GM15510 (cell line): ENCODE data around the gene BTBD19.

ENCODE experiments used
- POLR2A ChIP-seq: IDR thresholded peaks from 3 replicates; pipeline ENCODE4 v1.6.1; 2011; ENCODE audit warnings: borderline replicate concordance; ENCODE audit not compliant: insufficient read length; ENCODE audit errors: extremely low read depth

BTBD19 gene

DNA sequence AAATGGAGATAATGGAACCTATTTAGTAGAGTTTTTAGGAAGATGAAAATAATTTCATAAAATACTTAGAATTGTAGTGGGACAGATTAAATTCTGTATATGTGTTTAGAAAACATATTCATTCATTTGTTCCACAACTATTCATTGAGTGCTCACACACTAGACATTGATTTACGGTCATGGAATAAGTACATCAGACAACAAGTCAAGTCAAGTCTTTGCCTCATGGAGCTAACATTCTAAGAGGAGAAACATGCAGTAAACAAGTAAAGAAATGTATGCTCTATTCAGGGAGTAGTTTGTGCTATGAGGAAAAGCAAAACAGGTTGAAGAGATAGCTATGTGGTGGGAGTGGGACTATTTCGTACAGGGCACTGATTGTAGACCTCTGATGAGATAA is 9.0 kb downstream of the BTBD19 start:
- TF ChIP-seq POLR2A: no peak

DNA sequence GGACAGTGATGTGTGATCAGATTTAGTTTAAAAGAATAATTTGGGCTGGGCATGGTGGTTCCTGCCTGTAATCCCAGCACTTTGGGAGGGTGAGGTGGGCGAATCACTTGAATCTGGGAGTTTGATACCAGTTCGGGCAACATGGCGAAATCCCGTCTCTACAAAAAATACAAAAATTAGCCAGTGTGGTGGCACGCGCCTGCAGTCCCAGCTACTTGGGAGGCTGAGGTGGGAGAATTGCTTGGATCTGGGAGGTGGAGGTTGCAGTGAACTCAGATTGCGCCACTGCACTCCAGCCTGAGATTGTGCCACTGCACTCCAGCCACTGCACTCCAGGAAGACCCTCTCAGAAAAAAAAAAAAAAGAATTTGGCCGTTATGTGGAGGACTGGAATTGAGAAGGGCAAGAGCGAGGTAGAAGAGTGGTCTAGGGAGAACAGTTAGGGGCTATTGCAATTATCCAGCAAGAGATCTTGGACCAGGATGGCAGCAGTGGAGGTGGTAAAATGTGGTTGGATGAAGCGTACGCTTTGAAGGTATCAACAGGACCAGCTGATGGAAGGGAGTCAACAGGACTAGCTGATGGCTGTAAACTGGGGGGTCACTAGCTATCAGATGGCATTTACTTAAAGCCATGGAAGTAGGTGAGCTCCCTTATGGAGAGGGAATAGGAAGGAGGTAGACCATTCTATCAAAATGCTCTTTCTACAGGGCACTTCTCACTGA is 9.6 kb downstream of the BTBD19 start:
- TF ChIP-seq POLR2A: no peak

DNA sequence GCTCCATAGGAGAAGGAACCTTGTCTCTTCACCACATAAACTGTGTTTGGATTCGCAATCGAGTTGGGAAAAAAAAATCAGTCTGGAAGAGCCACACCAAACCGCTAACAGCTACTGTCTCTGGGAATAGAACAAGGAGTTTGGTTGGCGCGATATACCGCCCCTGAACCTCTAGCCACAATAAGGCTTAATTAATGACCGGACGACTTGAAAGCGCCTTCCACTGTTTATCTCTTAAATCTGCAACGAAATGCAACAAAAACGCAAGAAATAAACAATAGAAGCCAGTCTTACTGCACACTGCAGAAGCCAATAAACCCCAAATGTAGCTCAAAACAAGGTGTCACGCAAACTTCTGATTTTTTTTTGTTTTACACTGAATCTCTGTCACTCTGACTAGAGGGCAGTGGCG is 10.9 kb downstream of the BTBD19 start:
- TF ChIP-seq POLR2A: no peak

DNA sequence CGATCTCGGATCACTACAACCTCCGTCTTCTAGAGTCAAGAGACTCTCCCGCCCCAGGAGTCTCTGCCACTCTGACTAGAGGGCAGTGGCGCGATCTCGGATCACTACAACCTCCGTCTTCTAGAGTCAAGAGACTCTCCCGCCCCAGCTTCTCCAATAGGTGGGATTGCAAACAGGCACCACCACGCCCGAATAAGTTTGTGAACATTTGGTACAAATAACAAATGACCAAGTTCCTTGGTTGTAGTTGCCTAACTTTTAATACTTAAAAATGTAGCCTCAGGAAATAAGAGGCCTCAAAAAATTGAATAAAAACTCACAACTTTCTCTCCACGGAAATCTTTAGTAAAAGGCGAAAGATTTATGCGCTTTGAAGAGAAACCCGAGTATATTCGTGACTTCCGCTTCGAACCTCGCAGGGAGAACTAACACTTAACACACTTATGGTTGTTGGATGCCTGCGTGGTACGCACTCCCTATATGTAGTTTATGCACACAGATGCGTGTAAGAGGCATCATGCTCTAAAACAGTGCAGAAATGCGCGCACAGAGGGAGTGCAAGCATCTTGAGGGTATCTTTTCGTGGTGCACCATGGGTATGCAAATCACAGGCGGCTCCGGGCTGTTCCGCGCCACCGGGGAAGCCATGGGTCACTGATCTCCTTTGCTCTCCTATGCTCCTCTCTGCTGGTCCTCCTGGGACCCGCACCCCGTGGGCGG is 11.4 kb downstream of the BTBD19 start:
- peak; percentile 99 for TF ChIP-seq POLR2A

DNA sequence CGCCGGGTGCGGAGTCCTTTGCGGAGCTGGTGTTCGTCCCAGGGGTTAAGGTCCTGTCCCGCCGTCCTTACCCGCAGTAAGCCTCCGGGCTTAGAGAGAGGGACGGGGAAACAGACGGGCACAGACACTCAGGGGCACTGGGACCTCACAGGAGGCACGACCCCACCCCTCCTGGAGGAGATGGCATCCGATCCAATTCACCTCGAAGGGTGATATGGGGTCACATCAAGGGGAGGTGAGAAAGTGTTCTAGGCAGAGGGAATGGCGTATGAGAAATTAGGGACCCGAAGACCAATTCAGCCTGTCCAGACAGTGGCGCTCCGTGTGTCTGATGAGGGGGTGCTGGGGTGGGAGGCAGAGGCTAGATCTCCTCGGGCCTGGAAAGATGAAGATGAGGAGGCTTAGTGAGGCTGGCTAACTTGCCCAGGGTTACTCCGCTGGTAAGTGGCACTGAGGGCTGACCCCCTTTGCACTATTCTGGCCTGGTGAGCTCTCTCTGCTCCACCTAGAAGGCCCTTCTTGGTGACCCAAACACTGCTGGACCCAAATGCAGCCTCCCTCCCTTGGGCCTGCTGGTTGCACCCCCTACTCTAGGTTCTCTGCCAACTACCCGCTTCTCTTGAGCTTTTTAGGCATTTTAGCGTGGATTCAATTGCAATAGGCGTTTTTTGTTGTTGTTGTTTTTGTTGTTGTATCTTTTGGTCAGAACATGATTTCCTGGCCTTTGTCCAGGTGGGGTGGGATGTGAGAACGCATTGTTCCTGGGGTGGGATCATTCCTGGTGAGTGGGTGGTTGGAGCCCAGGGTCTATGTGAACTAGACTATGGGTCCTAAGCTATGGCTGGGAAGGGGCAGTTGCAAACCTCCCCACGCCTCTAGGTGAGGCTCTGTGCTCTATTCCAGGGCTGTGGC is 12.3 kb downstream of the BTBD19 start:
- no peak for TF ChIP-seq POLR2A

DNA sequence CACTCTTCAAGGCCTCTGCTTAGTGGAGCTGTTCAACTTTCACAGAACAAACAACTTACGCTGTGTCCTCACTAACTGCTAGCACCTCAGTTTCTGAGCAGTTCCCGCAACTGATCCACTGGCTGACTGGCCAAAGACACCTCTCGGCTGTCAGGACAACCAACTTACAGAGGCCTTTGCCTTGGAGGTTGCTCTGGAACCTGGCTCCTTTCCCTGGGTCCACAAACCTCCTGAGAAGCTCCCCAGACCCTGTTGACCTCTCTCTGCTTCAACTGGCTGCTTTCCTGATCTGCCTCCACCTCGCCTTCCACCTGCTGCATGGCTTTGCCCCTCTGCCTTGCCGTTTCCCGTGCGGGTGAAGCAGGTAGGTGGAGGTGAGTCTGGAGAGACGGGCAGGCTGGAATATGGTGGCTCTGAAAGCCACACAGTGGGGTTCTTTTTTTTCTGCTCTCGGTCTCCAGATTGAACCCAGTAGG is 13.0 kb downstream of the BTBD19 start:
- TF ChIP-seq POLR2A: no peak

DNA sequence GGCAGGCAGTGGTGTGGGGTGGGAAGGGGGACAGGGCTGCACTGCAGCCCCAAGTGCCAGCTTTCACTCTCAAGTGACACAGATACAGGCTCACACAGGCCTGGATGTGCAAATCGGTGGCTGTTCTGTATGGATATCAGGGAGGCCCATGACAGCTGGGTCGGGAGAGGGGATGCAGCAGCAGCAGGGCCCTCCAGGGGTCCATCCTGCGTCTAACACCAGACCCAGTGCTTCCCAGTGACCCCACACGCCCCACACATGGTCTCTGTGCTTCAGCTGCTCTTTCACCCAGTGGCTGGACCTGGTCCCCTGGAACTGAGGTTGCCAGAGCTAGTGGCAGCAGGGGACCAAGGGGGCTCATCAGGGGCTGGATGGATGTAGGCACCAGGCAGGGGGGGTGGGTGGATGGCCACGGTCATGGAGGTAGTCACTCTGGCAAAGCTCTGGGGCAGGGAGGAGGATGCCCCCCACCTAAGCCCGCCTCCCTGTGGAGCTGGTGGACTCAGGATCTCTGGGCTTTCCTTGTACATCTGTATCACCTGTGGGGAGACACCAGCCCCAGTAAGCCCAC is 13.9 kb downstream of the BTBD19 start:
- TF ChIP-seq POLR2A: no peak

DNA sequence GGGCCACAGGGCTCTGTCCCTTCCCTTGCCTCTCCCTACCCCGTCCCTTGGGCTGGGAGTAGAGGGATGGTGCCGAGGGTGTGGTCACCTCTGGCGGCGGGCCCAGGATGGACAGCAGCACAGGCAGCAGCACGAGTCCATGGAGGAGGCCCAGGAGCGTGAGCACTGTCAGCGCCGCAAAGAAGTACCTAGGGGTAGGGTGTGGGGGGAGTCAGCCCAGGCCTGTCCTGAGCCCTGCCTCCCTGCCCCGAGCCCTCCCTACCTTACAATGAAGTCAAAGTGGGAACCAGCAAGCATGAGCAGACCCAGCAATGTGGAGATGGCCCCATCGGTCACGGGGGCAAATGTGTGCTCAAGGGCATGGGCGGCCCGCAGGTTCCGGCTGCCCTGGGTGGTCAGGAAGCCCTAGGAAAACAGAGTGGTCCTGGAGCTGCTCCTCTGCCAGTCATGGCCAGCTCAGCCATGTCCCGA is 14.7 kb downstream of the BTBD19 start:
- no peak for TF ChIP-seq POLR2A

DNA sequence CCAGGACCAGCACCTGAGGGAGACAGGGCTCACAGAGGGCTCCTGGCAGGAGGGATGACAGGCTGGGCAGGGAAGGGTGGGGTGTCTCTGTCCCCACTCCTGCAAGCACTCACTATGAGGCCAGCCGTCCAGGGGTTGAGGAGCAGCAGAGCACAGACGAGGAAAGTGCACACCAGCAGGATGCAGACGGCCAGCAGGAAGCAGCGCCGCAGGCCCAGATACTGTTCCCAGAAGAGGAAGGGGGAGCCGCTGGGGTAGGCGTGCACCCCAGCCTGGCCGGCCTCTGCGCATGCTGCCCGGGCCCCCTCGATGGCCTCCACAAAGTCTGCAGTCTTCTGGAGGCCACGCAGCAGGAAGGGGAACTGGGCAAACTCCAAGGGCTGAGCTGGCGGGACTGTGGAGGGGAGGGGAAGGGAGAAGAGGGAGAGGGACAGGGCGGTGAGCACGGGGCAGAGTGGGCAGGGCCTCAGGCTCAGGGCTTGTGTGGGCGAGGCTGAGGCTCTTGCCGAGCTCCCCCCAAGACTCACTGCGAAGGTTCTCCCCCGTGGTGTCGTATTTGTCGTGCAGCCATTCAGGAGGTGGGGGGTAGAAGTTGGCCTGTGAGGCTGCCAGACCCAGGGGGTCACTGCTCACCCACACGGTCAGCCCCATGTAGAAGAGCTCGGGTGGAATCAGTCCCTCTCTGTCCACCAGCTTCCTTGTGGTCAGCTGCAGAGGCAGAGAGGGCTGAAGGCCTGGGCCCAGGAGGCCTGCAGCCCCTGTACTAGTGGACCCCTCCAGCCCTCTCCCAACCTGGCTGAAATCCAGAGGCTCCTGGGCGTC is 18.3 kb downstream of the BTBD19 start:
- TF ChIP-seq POLR2A: no peak

DNA sequence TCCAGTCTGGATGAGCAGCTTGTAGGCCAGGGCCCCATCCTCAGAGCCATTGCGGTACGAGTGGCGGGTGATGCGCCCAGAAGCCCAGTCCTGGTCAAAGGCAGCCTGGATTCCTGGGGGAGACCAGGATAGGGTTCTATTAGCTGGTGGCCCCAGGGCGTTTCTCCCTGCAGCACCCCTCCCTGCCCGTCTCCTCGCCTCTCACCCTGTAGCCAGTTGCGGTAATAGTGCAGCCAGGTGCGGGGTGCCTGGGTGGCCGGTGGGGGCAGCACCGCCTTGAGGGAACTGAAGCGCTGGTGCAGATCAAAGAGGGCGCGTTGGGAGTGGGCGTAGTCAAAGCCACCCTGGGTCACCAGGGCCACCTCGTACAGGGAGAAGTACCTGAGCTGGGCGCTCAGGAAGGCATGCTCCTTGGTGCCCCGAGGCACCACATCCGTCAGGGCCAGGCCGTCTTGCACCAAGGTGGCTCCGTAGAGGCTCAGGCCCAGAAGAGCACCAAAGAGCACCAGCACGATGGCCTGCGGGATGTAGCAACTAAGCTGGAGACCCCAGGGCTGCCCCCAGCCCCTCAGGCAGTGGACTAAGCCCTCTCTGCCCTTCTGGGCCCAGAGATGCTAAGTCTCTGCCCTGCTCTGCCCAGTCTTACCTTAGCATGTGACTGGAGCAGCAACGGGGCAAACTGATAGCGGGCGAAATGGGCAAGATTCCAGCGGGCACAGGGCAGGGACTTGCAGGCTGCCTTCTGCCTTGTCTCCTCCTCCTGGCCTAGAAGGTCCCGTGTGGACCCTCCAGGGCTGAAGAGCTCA is 19.1 kb downstream of the BTBD19 start:
- TF ChIP-seq POLR2A: no peak

DNA sequence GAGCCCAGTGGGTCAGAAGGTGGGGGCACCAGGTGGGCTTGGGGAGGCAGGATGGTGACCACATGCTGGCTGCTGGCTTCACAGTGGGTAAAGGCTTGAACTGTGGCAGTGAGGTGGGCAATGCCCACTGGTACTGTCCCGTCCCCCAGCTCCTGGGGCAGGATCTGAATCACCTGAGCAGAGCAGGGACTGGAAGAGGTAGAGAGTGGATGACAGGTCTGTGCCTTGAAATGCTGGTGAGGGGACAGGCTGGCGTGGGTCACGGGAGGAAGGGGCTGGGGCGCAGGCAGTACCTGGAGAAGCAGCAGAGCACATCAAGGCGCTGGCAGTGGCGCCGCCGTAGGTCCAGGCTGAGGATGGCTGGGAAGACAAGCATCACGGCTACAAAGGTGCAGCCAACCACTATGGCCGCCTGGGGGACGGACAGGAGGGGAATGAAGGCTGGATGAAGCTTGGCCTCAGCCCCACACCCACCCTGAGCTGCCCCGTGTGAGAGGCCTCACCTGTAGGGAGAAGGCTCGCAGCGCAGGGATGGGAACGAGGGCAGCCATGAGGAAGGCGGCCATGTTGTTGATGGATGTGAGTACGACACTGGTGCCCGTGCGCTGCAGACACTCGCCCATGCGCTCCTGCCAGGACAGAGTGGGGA is 19.8 kb downstream of the BTBD19 start:
- TF ChIP-seq POLR2A: no peak

DNA sequence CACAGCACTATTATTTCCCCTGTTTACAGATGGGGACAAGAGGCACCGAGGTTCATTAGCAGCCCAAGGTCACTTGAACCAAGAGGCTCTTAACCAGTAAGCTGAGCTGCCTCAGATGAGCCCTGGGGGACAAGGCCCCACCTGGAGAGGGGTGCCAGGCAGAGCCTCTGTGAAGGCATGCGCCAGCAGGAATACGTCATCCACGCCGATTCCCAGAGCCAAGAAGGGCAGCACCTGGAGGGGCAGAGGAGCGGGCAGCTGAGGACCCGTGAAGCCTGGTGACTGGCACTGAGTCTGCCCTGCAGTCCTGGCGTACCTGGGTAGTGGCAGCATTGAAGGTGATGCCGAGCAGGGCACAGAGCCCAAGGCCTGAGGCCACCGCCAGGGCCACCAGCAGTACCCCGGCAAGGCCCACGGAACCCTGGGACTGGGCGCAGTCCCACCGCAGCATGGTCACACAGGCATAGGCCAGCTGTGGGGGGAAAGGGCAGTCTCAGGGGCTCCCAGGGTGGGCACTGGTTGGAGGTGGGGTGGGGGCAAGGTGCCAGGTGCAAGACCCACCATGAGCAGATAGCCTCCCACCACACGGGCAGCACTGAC is 20.6 kb downstream of the BTBD19 start:
- no peak for TF ChIP-seq POLR2A
